GM12865 (cell line): ENCODE measurements around the gene HNRNPLL.

Experiments used
- DNase-seq: peaks from one replicate; pipeline ENCODE4 v3.0.0; 2010; ENCODE audit warnings: low read depth
- H3K4me3 ChIP-seq: 2 replicates; pipeline ENCODE4 v1.5.1; 2011; ENCODE audit warnings: mild to moderate bottlenecking, low read depth, low read length, control low read depth
- CTCF ChIP-seq: IDR thresholded peaks from 2 replicates; pipeline ENCODE4 v1.5.1; 2011; ENCODE audit warnings: low read length, control low read depth, low read depth, inconsistent platforms; ENCODE audit not compliant: insufficient read depth; ENCODE audit errors: missing control alignments

Gene HNRNPLL

GRCh38 chr2:38515155-38516074 is 87.3 kb downstream of the HNRNPLL start:
- DNase-seq: no peak
- H3K4me3 ChIP-seq: no peak overlapping the region
- TF ChIP-seq CTCF: no peak

- no peak for DNase-seq
- H3K4me3 ChIP-seq: no peak overlapping the region
- TF ChIP-seq CTCF: no peak
These were observed 88.0 kb downstream of the HNRNPLL start for GRCh38 chr2:38514603-38515154.

- DNase-seq: no peak
- TF ChIP-seq CTCF: no peak
- no peak overlapping the region for H3K4me3 ChIP-seq
These were observed 90.5 kb downstream of the HNRNPLL start for GRCh38 chr2:38512211-38512610.
